ENCODE results near the gene COA1.

DNA sequence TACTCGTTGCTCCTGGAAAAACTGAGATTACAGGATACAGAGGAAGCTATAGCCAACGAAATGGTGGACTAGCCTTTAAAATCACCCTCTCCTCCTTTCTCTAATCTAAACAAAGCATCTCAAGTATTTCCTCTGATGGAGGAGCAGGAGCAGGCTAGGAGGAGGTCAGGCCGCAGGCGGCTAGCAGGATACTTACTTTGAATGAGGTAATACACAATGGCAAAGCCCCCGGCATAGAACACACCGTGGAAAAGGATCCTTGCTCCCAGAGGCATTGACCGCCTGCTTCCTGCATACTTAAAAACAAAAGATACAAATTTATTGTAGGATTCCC is 82.0 kb downstream of the COA1 start:
- TF ChIP-seq EZH2 (IDR thresholded peaks at IDR 0.05; ENCODE audit: insufficient read depth, poor library complexity, severe bottlenecking) (no peak), EZH2phosphoT487 (IDR thresholded peaks at IDR 0.05; ENCODE audit: insufficient read depth, low read depth) (no peak)
